Ascending aorta (tissue), 2 donors: Measurements from ENCODE around the gene ECT2. TPM values are rescaled to one million over a fixed set of nuclear protein-coding genes. Genes with fewer than 3 reads are reported as not detected.
A peak's percentile ranks its signal among the peaks of the same experiment; 100 is the strongest.
"Not testable (repeated sequence)": the region's sequence is repeated elsewhere in the genome, so short reads cannot be mapped to it uniquely, and the experiment has no call there.

Experiments used
- DNase-seq, 2 donors: peaks; one replicate each; pipeline ENCODE4 v3.0.0-alpha.2; 2019; ENCODE audit warnings: low spot score in 2 of 2
- H3K27ac ChIP-seq, 2 donors: fragments of 200-600 bp; sonication (generic); one replicate each; pipeline ENCODE4 v1.5.1; 2016 to 2017; ENCODE audit warnings: mild to moderate bottlenecking in 1 of 2
- H3K27me3 ChIP-seq: fragments of 200-600 bp; sonication (generic); one replicate; pipeline ENCODE4 v1.5.1; 2017
- H3K36me3 ChIP-seq, 2 donors: fragments of 200-600 bp; sonication (generic); one replicate each; pipeline ENCODE4 v1.5.1; 2016
- H3K4me1 ChIP-seq, 2 donors: fragments of 200-600 bp; sonication (generic); one replicate each; pipeline ENCODE4 v1.5.1; 2016 to 2017; ENCODE audit warnings: mild to moderate bottlenecking in 1 of 2
- H3K4me3 ChIP-seq, 2 donors: fragments of 200-600 bp; sonication (generic); one replicate each; pipeline ENCODE4 v1.5.1; 2016 to 2017; ENCODE audit warnings: mild to moderate bottlenecking in 1 of 2
- H3K9me3 ChIP-seq, 2 donors: fragments of 200-600 bp; sonication (generic); one replicate each; pipeline ENCODE4 v1.5.1; 2016
- CTCF ChIP-seq, 3 experiments: fragments of 200-600 bp in 2 of 3; fragments of 450-650 bp in 1 of 3; sonication (generic) in 2 of 3; IDR thresholded peaks; one replicate each; pipeline ENCODE4 v1.5.1; 2016 to 2019; ENCODE audit warnings: antibody characterized with exemption in 3 of 3, mild to moderate bottlenecking in 1 of 3, moderate library complexity in 1 of 3
- intact Hi-C: fragments of 100-400 bp; cut with DNase I; formaldehyde crosslinking; loops from one replicate; pipeline ENCODE4 v1.15.1; 2023
- total RNA-seq: library from RNA; depleted of rRNA; stranded (reverse); fragments of >200 nt; gene quantifications from one replicate; pipeline ENCODE4 v1.1.0, GENCODE V29; 2016

ECT2 gene
- total RNA-seq, 1 donor from 2014 or later: 27.1 TPM

GRCh38 chr3:172717493-172718088 is 32.9 kb upstream of the ECT2 start:
- no peak for DNase-seq
- H3K4me1 ChIP-seq: no peaks in the 10 kb centered on the region
- H3K36me3 ChIP-seq: no peaks in the 10 kb centered on the region
- H3K27me3 ChIP-seq: no peaks in the 10 kb centered on the region
- H3K9me3 ChIP-seq: no peaks in the 10 kb centered on the region
- TF ChIP-seq CTCF (IDR thresholded peaks at IDR 0.05): peak in 1 of 3 experiments; percentile 17
- H3K27ac ChIP-seq: no peak overlapping the region
- H3K4me3 ChIP-seq: no peak overlapping the region
- intact Hi-C loops: loop anchor here (10.0 kb wide), 1 partner anchor 173 kb away; no protein-coding TSS in a partner anchor

GRCh38 chr3:172722536-172723040 is 27.9 kb upstream of the ECT2 start:
- intact Hi-C loops, H3K9me3 ChIP-seq, H3K27ac ChIP-seq, H3K36me3 ChIP-seq, H3K4me3 ChIP-seq, H3K27me3 ChIP-seq, DNase-seq, H3K4me1 ChIP-seq: not testable (repeated sequence)

GRCh38 chr3:172726380-172726779 is 24.1 kb upstream of the ECT2 start:
- TF ChIP-seq CTCF (IDR thresholded peaks at IDR 0.05): no peak
- Histone ChIP-seq H3K36me3 (no peaks in the 10 kb centered on the region), H3K4me1 (no peaks in the 10 kb centered on the region), H3K4me3 (no peak overlapping the region), H3K27me3 (no peaks in the 10 kb centered on the region), H3K9me3 (no peaks in the 10 kb centered on the region), H3K27ac (no peak overlapping the region)
- DNase-seq: no peak
- intact Hi-C loops: no loop called here

- no peak overlapping the region for H3K4me3 ChIP-seq
- H3K4me1 ChIP-seq: no peaks in the 10 kb centered on the region
- intact Hi-C loops: no loop called here
- H3K9me3 ChIP-seq: no peaks in the 10 kb centered on the region
- no peak for DNase-seq
- no peaks in the 10 kb centered on the region for H3K36me3 ChIP-seq
- no peak overlapping the region for H3K27ac ChIP-seq
- no peaks in the 10 kb centered on the region for H3K27me3 ChIP-seq
- TF ChIP-seq CTCF (IDR thresholded peaks at IDR 0.05): no peak
These were observed 15.5 kb upstream of the ECT2 start for GRCh38 chr3:172735014-172735413.

GRCh38 chr3:172739462-172739861 is 11.1 kb upstream of the ECT2 start:
- Histone ChIP-seq H3K9me3 (no peaks in the 10 kb centered on the region), H3K4me1 (no peaks in the 10 kb centered on the region), H3K27ac (no peak overlapping the region), H3K4me3 (no peak overlapping the region), H3K27me3 (no peaks in the 10 kb centered on the region), H3K36me3 (no peaks in the 10 kb centered on the region)
- DNase-seq: no peak
- TF ChIP-seq CTCF (IDR thresholded peaks at IDR 0.05): no peak
- intact Hi-C loops: no loop called here

GRCh38 chr3:172746475-172746874 is 4.1 kb upstream of the ECT2 start:
- Histone ChIP-seq H3K27ac (peak overlapping the region in 1 of 2 donors; percentile 18), H3K27me3 (no peaks in the 10 kb centered on the region), H3K4me1 (peaks cover 0 to 13% of the 10 kb centered on the region in 2 donors), H3K9me3 (no peaks in the 10 kb centered on the region), H3K36me3 (no peaks in the 10 kb centered on the region), H3K4me3 (no peak overlapping the region)
- TF ChIP-seq CTCF (IDR thresholded peaks at IDR 0.05): no peak
- intact Hi-C loops: no loop called here
- no peak for DNase-seq
